ENCODE results near the gene LSMEM2.
"Not testable (repeated sequence)": the region's sequence is repeated elsewhere in the genome, so short reads cannot be mapped to it uniquely, and the experiment has no call there.

Gene LSMEM2

DNA sequence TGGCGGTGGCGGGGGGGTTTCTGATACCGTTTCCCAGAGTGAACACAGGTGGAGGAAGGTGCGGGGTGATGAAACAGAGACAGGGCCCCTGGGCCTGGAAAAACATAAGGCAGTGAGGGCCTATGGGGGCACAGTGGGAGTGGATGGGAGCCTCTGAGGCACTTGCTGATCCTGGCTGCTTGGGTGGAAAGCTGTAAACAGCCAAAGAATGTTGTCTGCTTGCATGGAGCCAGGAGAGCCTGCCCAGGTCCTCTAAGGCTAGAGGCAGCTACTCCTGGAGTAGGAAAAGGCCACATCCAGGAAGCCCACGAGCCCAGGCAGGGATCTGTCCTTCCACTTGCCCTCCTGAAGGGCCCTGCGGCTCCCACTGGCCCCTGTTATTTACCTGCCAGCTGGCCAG, 12.9 kb upstream of the LSMEM2 start:
- DNase-seq, result no peak

- no peak for DNase-seq
Measured at GRCh38 chr3:50266836-50267235, 12.1 kb upstream of the LSMEM2 start.

GRCh38 chr3:50267280-50267913, 11.5 kb upstream of the LSMEM2 start:
- no peak for DNase-seq

DNA sequence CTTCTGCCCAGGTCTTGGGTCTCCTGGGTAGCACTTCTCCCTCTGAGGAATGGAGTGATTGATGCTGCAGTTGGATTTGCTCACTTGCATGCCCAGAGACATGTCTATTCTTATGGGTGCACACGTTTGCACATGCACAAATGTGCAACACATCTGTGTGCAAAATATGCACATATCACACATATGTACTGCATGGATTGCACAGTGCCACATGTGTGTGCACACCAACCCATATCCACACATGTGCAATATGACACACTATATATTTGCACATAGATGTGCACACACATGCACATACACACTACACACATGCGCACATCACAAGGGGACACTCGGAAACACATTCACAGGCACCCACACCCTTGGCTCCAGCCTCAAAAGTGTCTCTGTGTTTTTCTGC, 10.6 kb upstream of the LSMEM2 start:
- no peak for DNase-seq

DNA sequence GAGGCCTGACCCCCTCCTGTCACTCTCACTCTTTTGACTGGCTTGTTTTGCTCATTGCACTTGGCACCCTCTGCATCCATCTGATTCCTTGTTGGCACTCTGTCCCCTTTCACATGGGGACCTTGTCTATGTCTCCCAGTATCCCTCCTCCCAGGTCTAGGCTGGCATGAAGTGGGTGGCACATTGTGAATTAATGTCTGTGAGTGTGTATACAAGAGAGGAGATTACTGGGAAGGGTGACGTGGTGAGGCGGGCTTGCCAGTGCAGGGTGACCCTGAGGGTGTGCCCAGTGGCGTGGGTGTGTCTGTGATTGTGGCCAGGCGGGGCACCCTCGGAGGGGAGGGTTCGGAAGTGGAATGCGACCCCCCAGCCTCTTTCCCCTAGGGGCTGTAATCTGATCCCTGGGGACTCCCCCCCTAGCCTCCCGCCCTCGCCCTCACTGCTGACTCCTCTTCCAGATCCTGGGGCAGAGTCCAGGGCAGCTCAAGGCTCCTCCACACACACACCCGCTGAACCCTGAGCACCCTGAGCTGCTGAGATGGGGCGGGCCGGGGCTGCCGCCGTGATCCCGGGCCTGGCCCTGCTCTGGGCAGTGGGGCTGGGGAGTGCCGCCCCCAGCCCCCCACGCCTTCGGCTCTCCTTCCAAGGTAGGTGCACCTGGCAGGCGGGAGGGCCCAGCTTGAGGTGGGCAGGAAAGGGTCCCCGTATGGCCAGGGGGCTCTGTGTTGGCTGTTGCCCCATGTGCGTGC, 10.0 kb upstream of the LSMEM2 start, which contains the start of gene SEMA3B:
TSS of gene SEMA3B (plus strand) at position 445 of the 749 bp plus-strand sequence. CDS start at position 539, 94 bp downstream.
- DNase-seq, result no peak

- no peak for DNase-seq
Measured at GRCh38 chr3:50269460-50269859, 9.4 kb upstream of the LSMEM2 start.

DNA sequence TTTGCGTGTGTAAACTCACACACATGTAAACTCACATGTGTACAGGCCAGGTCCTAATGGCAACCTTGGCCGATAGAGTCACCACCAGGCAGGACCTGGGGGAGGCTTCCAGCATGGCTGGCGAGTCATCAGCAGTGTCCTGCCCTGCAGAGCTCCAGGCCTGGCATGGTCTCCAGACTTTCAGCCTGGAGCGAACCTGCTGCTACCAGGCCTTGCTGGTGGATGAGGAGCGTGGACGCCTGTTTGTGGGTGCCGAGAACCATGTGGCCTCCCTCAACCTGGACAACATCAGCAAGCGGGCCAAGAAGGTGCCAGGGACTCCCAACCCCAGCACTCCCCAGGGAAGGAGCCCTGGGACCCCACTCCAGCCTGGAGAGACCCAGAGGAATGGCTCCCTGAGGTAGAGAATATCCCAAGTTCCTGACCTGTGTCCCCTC, 8.9 kb upstream of the LSMEM2 start:
- no peak for DNase-seq

GRCh38 chr3:50270422-50271224, 8.3 kb upstream of the LSMEM2 start:
- DNase-seq, result no peak

DNA sequence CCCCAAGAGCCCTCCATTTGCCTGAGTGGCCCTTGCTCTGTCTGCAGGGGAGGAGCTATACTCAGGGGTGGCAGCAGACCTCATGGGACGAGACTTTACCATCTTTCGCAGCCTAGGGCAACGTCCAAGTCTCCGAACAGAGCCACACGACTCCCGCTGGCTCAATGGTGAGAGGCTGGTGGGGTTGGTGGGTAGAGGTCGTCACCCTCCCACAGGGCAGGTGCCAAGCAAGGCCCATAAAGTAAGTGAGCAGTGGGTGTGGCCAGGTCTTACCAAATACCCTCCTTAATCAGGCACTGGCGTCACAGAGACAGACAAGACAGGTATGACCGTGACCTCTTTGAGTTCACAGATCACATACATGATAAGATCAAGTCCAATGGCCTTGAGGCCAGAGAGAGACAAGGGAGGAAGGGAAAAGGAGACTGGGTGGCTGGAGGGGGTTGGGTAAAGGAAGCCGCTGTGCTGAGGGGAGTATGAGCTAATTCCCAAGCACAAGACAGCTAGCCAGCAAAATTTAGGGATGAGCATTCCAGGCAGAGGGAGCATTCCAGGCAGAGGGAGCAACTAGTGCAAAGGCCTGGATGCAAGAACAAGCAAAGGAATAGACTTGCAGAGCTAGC, 7.5 kb upstream of the LSMEM2 start:
- no peak for DNase-seq

DNA sequence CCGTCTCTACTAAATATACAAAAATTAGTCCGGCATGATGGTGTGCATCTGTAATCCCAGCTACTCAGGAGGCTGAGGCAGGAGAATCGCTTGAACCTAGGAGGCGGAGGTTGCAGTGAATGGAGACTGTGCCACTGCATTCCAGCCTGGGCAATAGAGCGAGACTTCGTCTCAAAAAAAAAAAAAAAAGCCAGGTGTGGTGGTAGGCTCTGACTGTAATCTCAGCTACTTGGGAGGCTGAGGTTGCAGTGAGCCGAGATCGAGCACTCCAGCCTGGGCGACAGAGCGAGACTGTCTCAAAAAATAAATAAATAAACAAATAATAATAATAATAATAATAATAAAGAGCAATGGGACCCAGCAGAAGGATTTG, 6.4 kb upstream of the LSMEM2 start:
- not testable (repeated sequence) for DNase-seq

GRCh38 chr3:50272911-50273688, 5.8 kb upstream of the LSMEM2 start:
- DNase-seq, result peak; percentile 93

DNA sequence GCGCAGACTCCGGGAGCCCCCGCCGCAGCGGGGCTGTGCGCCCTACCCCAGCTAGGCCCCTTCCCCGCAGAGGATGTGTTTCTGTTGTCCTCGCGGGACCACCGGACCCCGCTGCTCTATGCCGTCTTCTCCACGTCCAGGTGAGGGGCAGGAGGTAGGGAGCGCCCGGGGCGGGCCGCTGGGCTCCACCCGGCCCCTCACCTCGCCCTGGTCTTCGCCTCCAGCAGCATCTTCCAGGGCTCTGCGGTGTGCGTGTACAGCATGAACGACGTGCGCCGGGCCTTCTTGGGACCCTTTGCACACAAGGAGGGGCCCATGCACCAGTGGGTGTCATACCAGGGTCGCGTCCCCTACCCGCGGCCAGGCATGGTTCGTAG, 5.2 kb upstream of the LSMEM2 start:
- DNase-seq, result no peak

DNA sequence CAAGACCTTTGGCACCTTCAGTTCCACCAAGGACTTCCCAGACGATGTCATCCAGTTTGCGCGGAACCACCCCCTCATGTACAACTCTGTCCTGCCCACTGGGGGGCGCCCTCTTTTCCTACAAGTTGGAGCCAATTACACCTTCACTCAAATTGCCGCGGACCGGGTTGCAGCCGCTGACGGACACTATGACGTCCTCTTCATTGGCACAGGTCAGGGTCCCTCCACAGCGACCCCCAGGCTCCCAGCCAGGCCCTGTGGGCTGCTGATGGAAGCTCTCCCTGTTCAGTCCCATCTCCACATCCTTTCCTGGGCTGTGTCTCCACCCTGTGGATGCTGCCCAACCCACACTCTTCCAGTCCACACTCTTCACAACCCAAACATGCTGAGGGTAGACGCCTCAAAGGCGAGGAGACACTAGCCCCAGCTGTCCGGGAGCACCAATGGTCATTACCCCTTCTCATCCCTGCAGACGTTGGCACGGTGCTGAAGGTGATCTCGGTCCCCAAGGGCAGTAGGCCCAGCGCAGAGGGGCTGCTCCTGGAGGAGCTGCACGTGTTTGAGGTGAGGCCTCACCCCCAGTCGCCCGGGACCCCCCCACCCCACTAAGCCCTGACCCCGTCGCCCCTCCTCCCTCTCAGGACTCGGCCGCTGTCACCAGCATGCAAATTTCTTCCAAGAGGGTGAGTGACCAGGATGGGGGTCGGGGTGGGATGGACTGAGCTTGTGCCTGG, 4.3 kb upstream of the LSMEM2 start:
- DNase-seq, result peak; percentile 68

GRCh38 chr3:50275141-50275995, 3.5 kb upstream of the LSMEM2 start:
- DNase-seq, result no peak

GRCh38 chr3:50275996-50276761, 2.7 kb upstream of the LSMEM2 start:
- DNase-seq, result no peak

DNA sequence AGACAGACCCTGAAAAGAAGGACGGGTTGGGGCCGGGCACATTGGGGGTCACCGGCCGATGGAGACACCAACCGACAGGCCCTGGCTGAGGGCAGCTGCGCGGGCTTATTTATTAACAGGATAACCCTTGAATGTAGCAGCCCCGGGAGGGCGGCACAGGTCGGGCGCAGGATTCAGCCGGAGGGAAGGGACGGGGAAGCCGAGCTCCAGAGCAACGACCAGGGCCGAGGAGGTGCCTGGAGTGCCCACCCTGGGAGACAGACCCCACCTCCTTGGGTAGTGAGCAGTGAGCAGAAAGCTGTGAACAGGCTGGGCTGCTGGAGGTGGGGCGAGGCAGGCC, 2.2 kb upstream of the LSMEM2 start:
- no peak for DNase-seq

DNA sequence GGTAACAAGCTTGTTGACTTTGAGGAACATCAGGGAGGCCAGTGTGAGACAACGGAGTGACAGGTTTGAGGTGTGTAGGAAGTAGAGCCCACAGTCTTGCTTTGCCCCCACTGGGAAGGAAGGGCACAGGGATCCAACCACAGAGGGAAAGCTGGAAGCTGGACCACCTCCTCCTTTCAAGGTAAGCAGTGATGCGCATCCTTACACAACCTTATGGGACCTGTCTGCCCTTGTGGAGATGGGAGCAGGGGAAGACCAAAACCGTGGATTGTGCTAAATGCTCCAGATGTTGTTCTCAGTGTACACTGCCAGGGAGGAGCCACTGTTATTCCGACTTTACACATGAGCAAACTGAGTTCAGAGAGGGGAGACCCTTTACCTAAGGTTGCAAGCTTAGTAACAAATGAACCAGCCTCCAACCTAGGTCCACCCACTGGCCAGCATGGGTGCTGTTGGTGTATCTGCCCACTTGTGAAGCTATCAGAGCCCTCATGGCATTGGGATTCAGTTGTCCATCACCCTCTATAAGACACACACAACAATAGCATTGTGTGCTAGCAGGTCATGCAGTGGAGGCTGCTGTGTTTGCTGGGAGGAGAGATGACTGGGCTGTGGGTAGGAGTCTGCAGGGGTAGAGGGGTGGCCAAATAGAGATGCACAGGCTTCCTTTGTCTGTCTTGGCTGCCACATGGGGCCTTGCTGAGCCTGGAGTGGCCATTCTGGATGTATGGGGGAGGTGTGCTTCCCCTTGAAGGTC, 586 bp upstream of the LSMEM2 start:
- DNase-seq, result no peak

- no peak for DNase-seq
Measured at GRCh38 chr3:50279255-50280016, 549 bp downstream of the LSMEM2 start.

- not testable (repeated sequence) for DNase-seq
Measured at GRCh38 chr3:50284121-50284520, 5.2 kb downstream of the LSMEM2 start.

Data from stimulated activated CD4-positive, alpha-beta T cell treated with anti-CD3 and anti-CD28 coated beads, Interleukin-12 subunit alpha, Interleukin-12 subunit beta, amount 100 ng/mL, for 4 hours (primary cell).